Measurements from ENCODE around the gene PANX2.
"Not testable (repeated sequence)": the region's sequence is repeated elsewhere in the genome, so short reads cannot be mapped to it uniquely, and the experiment has no call there.

The PANX2 gene

GRCh38 chr22:50170453-50171318, at the start of gene PANX2:
Gene PANX2 (plus strand): TSS chr22:50170731. CDS start chr22:50170731, 0 bp downstream.
- no peak for DNase-seq

- no peak for DNase-seq
Measured at GRCh38 chr22:50121202-50121740, 49.3 kb upstream of the PANX2 start.

- DNase-seq = no peak
Measured at GRCh38 chr22:50123119-50123518, 47.4 kb upstream of the PANX2 start.

- no peak for DNase-seq
Measured at GRCh38 chr22:50125029-50125428, 45.5 kb upstream of the PANX2 start.

- DNase-seq = peak; percentile 31
Measured at GRCh38 chr22:50129121-50129736, 41.3 kb upstream of the PANX2 start.

GRCh38 chr22:50131894-50132293, 38.6 kb upstream of the PANX2 start:
- no peak for DNase-seq

- no peak for DNase-seq
Measured at GRCh38 chr22:50134481-50134880, 36.0 kb upstream of the PANX2 start.

GRCh38 chr22:50136581-50137015, 33.9 kb upstream of the PANX2 start:
- DNase-seq = no peak

- DNase-seq = not testable (repeated sequence)
Measured at GRCh38 chr22:50137277-50137676, 33.3 kb upstream of the PANX2 start.

GRCh38 chr22:50138041-50138440, 32.5 kb upstream of the PANX2 start:
- DNase-seq = no peak

GRCh38 chr22:50138988-50139387, 31.5 kb upstream of the PANX2 start:
- DNase-seq = no peak

- DNase-seq = no peak
Measured at GRCh38 chr22:50139843-50140415, 30.6 kb upstream of the PANX2 start.

GRCh38 chr22:50140615-50141014, 29.9 kb upstream of the PANX2 start:
- DNase-seq = no peak

- DNase-seq = no peak
Measured at GRCh38 chr22:50141462-50141861, 29.1 kb upstream of the PANX2 start.

- DNase-seq = no peak
Measured at GRCh38 chr22:50141891-50142363, 28.6 kb upstream of the PANX2 start.

GRCh38 chr22:50143096-50143495, 27.4 kb upstream of the PANX2 start:
- DNase-seq = no peak

- DNase-seq = no peak
Measured at GRCh38 chr22:50144005-50144614, 26.4 kb upstream of the PANX2 start.

GRCh38 chr22:50145721-50146438, 24.7 kb upstream of the PANX2 start:
- DNase-seq = peak; percentile 9

- DNase-seq = peak; percentile 64
Measured at GRCh38 chr22:50146439-50147238, 23.9 kb upstream of the PANX2 start.

GRCh38 chr22:50147258-50148165, 23.0 kb upstream of the PANX2 start:
- DNase-seq = not testable (repeated sequence)
